GM21723 (cell line): ENCODE data around the gene MOV10.
A peak's percentile ranks its signal among the peaks of the same experiment; 100 is the strongest.
"Not testable (repeated sequence)": the region's sequence is repeated elsewhere in the genome, so short reads cannot be mapped to it uniquely, and the experiment has no call there.

ENCODE experiments used
- ATAC-seq: cut with Tn5 transposase; IDR thresholded peaks from one replicate; pipeline ENCODE4 v1.9.1; 2021; ENCODE audit warnings: mild to moderate bottlenecking, moderate library complexity; ENCODE audit not compliant: unreplicated experiment

Gene MOV10, protein sequence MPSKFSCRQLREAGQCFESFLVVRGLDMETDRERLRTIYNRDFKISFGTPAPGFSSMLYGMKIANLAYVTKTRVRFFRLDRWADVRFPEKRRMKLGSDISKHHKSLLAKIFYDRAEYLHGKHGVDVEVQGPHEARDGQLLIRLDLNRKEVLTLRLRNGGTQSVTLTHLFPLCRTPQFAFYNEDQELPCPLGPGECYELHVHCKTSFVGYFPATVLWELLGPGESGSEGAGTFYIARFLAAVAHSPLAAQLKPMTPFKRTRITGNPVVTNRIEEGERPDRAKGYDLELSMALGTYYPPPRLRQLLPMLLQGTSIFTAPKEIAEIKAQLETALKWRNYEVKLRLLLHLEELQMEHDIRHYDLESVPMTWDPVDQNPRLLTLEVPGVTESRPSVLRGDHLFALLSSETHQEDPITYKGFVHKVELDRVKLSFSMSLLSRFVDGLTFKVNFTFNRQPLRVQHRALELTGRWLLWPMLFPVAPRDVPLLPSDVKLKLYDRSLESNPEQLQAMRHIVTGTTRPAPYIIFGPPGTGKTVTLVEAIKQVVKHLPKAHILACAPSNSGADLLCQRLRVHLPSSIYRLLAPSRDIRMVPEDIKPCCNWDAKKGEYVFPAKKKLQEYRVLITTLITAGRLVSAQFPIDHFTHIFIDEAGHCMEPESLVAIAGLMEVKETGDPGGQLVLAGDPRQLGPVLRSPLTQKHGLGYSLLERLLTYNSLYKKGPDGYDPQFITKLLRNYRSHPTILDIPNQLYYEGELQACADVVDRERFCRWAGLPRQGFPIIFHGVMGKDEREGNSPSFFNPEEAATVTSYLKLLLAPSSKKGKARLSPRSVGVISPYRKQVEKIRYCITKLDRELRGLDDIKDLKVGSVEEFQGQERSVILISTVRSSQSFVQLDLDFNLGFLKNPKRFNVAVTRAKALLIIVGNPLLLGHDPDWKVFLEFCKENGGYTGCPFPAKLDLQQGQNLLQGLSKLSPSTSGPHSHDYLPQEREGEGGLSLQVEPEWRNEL

DNA sequence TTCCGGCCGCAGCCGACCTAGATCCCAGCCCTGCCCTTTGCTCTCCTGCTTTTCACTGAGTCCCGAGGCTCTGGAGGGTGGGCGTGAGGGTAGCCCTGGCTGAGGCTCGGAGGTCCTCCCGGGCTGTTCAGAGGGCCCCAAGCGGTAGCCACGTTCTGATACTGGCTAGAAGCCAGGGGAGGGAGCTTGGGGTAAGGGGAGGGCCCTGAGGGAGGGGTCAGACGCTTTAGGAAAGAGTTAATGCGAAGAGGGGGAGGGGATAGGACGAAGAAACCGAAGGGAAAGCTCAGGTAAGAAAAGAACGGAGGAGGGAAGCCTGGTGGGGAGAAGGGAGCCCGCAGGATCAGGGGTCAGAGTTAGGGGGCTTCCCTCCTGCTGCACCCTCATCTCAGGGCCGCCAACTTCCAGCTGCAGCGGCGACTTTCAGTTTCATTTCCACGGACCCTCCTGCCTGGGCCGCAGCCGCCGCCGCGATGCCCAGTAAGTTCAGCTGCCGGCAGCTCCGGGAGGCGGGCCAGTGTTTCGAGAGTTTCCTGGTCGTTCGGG, at the start of gene MOV10:
Gene MOV10, plus strand, starts transcription at position 220 of the 546 bp plus-strand sequence. Its CDS starts 254 bp downstream, at position 474.
- ATAC-seq: peak; percentile 69

DNA sequence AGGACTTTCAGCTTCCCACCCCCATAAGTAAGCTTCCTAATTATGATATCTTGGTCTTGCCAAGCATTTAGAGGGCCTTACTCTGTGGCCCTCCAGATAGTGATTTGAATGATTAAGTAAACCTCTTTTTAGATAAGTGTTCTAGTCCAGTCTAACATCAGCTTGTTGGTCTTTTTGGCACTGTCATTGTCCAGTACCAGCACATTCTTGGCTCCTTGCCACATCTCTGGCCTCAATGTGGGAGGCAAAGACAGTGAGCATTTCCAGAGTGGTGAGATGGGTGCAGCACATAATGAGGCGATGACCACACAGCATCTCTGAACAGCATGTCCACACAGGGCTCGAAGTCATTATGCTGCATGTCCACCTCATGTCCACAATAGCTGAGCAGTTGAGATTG, 48.8 kb upstream of the MOV10 start:
- no peak for ATAC-seq

DNA sequence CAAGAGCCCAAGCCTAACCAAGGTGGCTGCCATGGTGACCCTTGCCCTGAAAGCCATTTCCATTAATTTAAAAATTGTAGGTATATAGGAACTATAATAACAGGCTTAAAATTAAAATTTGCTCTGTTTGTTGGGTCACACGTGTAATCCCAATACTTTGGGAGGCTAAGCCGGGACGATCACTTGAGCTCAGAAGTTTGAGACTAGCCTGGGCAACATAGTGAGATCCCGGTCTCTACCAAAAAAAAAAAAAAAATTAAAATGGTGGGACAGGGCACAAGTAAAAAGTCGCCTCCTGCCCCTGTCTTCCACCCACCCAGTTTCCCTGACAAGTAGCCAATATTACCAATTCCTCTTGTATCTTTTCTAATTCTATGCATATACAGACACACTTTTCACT, 48.3 kb upstream of the MOV10 start:
- ATAC-seq: no peak

DNA sequence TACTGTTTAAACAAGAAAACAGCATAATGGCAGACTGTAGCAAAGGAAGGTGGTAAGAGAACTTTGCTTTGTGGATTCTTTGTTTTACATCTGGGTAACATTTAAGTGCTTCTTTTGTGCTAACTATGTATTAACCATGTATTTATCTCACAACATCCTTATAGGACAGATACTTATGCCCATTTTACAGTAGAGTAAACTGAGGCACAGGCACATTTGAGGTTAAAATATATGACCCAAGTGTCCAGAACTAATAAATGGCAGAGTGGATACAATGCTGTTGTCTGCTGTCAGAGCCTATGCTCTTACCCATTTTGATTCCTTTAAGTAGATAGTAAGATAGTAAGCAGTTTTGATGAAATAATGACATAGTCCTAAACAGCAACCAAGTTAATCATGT, 47.6 kb upstream of the MOV10 start:
- ATAC-seq: no peak

DNA sequence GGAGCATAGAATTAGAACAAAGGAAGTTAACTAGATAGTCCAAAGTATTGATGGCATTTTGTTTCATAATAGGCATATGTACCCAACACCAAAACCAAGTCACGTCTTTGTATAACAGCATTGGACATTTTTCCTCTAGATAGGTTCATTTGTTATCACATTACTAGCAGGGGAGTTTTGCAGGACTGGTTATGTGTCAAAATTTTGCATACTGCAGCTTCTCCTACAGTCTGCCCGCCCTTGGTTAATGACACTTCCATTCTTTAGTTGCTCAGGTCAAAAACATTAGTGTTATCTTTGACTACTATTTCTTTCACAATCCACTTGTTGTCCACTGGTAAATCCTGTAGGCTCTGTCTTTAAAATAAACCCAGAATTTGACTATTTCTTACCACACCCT, 45.9 kb upstream of the MOV10 start:
- no peak for ATAC-seq

DNA sequence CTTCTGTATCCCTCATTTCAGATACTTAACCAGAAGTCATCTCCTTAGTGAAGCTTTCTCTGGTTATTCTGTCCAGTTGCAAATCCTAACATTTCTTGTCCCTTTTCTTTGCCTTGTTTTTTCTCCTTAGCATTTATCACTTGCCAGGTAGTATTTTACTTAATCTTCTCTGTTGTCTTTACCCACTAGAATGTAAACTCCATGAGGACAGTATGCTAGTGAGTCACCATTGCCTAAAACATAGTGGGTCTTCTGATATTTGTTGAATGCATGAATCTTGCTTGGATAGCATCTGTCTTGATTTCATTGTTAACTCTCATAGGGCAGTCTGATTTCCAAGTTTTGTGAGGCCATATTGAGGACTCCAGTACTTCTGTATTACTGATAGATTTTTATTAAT, 45.2 kb upstream of the MOV10 start:
- ATAC-seq: no peak

DNA sequence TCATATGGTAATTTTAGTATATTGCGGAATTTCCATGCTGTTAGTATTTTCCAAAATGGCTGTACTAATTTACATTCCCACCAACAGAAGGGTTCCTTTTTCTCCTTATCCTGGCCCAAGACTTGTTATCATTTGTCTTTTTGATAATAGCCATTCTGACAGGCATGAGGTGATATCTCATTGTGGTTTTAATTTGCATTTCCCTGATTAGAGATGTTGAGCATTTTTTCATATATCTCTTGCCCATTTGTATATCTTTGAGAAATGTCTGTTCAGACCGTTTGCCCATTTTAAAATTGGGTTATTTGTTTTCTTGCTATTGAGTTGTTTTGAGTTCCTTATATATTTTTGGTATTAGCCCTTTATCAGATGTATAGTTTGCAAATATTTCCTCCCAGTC, 40.8 kb upstream of the MOV10 start:
- ATAC-seq: no peak

DNA sequence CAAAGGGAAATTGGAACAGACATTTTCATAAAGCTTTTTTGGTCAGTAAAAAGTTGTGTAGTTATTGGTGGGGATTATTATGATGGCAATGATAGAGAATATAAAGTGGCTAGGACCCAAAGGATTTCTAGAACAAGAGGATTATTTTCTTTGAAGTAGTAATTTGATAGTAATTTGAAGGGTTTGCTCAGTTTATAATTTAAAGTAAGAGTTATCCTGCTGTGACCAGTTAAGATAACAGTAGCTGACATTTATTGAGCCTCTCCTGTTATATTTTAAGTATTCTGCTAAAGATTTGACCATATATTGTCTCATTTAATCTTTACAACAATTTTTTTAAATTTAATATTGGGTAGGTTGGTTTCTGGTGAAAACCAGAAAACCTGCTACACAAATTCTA, 40.1 kb upstream of the MOV10 start:
- ATAC-seq: no peak

DNA sequence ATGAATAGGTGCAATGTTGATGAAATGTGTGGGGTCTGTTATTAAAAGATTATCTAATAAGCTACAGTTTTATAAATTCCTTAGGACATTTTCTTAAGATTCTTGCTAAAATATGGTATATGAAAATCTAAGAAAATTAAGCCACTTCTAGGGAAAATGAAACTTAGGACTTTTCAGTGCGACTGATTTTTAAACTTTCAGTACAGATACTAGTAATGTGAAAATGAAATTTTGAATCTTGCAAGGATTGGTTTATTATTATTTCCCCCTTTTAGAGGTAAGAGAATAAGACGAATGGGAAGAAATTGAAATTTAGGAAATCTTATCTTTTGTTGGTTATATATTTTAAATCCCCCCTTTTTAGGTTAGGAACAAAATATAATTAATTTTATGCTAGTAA, 38.4 kb upstream of the MOV10 start:
- ATAC-seq: peak; percentile 27

DNA sequence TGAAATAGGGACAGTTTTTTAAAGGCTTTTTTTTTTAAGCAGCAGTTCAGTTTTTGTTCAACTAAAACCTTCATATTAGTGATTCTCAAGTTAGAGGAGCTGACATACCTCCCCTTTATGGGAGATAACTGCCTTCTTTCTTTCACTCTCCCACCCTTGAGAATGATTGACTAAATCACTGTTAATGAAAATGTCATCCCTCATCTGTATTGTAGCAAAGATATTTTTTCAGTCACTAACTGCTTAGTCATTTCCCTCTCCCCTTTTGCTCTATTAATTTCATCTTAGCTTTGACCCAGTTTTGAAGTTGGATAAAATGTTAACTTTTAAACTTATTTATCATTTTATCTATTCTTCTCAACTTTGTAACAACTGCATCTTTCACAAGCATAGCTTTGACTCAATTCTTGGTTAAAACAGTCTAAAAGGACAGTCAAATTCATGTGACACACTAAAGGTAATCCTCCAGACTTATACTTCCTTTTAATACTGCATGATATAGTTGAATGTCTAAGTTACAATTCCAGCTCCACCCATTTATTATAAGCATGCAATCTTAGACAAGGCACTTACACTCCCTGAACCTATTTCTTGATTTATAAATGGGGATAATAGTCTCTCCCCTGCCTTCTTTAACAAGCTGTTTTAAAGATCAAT, 37.7 kb upstream of the MOV10 start:
- ATAC-seq: no peak

DNA sequence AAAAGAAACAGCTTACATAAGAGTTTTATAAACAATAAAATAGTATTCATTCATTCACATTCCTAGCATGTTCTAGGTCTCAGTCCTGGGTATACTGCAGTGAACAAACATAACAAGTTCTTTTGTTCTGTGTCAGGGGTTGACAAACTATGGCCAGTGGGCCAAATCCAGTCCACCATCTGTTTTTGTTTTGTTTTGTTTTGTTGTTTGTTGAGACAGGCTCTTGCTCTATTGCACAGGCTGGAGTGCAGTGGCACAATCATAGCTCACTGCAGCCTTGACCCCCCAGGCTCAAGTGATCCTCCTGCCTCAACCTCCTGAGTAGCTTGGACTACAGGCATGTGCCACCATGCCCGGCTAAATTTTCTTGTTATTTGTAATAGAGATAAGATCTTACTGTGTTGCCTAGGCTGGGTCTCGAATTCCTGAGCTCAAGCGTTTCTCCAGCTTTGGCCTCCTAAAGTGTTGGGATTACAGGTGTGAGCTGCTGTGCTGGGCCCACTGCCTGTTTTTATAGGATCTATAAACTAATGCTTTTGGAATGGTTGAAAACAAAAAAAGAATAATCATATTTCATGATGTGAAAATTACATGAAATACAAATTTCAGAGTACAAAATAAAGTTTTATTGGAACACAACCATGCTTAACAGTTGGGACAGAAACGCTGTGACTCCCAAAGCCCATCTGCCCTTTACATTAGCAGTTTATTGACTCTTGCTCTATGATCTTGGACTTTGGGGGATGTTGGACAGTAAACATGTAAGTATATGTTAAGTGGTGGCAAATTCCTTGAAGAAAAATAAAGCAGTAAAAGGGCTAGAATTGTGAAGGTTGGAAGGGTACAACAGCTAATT, 37.0 kb upstream of the MOV10 start:
- ATAC-seq: no peak

DNA sequence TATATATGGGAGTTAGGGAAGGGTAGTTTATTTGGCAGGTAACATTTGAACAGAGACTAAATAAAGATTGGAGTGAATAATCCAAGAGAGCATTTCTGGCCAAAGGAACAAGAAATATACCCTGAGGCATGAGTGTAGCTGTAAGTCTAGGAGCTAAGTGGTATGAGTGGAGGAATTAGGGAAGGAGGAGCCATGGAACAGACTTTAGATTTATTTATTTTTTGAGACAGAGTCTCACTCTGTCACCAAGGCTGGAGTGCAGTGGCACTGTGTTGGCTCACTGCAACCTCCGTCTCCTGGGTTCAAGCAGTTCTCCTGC, 36.4 kb upstream of the MOV10 start:
- ATAC-seq: no peak

DNA sequence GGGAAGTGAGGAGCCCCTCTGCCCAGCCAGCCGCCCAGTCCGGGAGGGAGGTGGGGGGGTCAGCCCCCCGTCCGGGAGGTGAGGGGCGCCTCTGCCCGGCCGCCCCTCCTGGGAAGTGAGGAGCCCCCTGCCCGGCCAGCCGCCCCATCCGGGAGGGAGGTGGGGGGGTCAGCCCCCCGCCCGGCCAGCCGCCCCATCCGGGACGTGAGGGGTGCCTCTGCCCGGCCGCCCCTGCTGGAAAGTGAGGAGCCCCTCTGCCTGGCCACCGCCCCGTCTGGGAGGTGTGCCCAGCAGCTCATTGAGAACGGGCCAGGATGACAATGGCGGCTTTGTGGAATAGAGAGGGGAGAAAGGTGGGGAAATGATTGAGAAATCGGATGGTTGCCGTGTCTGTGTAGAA, 34.0 kb upstream of the MOV10 start:
- ATAC-seq: not testable (repeated sequence)

DNA sequence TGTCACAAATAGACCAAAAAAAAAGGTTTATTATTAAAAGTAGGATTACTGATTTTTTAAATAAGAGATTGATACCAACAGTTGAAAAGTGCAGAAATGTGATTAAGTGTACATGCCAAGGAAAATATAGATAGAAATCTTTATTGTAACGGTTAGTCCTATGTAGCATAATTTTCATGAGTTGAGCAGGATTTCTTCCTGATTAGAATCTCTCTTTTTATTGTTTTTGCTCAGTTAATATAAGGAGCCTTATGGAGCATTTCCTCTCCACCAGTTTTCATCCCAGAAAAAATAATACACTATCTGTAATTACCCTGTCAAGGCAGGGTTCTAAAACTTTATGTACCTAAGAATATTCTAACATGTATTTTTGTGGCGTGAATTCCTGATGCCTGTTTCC, 31.4 kb upstream of the MOV10 start:
- ATAC-seq: no peak

DNA sequence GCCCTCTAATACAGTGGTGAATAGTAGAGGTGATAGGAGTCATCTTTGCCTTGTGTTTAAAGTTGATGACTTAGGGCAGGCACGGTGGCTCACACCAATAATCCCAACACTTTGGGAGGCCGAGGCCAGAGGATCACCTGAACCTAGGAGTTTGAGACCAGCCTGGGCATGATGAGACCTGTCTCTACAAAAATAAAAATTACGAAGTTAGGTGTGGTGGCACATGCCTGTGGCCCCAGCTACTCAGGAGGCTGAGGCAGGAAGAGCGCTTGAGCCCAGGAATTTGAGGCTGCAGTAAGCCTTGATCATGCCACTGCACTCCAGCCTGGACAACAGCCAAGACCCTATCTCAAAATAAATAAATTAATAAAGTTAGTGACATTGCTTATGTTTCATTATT, 28.2 kb upstream of the MOV10 start:
- ATAC-seq: no peak

DNA sequence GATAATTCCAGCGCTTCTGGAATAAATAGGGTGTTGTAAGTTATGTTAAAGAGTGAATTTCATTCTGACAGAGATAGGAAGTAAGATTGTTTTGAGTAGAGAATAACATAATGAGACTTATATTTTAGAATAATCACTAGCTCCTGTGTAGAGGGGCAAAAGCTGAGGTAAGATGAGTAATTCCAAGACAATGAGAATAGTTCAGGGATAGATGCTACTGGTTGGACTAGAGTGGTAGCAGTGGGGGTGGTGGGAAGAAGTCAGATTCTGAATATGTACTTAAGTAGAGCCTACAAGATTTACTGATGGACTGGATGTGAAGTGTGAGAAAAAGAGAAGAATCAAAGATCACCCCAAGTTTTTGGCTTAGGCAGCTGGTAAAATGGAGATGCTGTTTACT, 23.3 kb upstream of the MOV10 start:
- no peak for ATAC-seq

DNA sequence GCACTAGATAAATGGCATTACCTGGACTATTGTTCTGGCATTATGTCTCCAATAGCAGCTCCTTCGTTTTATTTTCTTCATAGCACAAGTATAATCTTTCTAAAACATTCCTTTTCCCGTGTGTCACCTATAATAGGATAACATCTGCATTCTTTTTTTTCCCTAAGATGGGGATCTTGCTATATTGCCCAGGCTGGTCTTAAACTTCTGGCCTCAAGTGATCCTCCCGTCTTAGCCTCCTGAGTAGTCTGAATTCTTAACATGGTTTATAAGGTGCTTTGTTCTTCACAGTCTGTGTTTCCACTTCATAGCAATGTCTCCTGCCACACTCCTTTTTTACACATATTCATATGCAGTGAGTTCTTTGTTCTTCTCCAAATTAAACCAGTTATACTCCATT, 8.6 kb upstream of the MOV10 start:
- no peak for ATAC-seq

DNA sequence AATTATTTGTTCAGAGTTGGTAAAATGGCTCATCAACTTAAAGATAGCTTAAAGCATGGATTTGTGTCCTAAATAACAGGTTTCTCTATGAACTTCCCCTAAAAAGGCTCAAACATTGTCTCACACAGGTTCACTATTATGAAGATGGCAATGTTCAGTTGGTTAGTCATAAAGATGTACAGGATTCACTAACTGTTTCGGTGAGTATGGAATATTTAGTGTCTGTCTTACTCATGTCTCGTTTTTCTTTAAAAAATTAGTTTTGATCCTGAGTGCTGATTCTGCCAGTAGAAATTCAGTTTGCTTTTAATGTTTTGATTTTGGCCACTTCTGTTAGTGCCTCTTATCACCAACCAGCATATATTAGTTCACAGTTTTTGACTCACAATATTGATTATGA, 7.5 kb upstream of the MOV10 start:
- ATAC-seq: no peak

DNA sequence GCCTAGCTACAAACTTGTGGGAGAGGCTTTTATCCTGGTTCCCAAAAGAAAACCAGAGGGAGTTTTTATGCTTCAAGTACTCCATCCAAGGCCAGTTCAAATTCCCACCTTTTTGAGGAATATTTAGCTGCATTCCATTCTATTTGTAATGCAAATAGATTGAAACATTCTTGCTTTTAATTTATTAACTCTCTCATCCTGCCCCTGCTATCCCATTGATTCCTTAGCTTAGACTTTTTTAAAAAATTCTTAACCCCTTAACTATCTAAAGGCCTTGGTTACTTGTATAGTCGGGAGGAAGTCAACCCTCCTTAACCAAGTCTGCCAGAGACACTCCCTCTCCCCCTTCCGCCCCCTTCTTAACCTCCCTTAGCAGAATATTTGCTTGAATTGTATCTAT, 2.5 kb upstream of the MOV10 start:
- no peak for ATAC-seq

DNA sequence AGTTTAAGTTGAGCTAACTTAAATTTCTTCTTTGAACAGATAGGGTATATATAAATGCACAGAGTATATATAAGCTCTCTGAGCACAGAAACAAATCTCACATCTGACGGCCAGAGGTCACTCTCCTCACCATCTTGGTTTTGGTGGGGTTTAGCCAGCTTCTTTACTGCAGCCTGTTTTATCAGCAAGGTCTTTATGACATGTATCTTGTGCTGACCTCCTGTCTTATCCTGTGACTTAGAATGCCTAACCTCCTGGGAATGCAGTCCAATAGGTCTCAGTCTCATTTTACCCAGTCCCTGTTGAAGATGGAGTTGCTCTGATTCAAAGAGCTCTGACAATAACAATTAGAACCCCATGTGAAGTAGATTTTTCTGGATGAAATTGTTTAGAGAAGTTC, 1.6 kb upstream of the MOV10 start:
- no peak for ATAC-seq
